ENCODE results near the gene FAM193A. TPM values are rescaled to one million over a fixed set of nuclear protein-coding genes. Genes with fewer than 3 reads are reported as not detected.

FAM193A gene
- polyA plus RNA-seq, 1 donor (not counting 4 experiments of a cell fraction or from before 2014, with no cell fraction given) = 3.6 TPM

DNA sequence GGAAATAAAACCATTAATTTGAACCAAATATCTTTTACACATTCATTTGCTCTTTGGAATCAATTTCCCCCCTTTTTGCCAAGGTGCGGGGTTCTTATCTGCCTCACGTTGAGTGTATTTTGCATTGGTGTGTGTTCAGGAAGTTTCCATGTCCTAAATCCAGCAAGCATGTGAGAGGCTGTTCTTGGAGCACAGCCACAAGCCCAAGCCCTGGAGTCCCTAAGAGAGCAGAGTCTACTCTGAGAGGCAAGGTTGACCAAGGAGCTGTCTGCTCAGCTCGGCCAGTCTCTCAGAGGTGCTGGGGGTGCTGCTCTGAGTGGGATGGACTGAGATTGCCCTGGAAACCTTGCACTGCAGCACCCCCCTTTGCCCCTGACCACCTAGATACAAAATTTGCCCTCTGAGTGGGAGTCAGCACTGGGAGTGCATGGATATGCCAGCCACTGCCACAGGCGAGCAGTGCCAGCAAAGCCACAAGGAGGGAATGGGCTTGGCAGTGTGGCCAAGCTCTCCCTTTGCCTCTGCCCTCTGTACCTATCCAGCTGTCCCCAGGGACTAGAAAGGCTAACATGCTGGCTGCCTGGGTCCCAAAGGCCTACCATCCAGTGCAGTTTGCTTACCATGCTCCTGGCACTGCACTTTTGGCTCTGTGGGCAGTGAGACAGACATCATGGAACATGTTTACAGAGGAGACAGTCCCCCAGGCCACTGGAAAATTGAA is 20.5 kb upstream of the FAM193A start:
- Histone ChIP-seq H3K79me2 (ENCODE audit: control insufficient read depth, insufficient read depth, low read length) (no peaks in the 10 kb centered on the region), H3K9me1 (ENCODE audit: control insufficient read depth, extremely low read depth, insufficient read depth, low read length) (no peaks in the 10 kb centered on the region), H3K36me3 (ENCODE audit: control insufficient read depth in 2 of 2, extremely low read depth in 1 of 2, insufficient read depth in 2 of 2, low read length in 2 of 2) (peaks cover 22 to 23% of the 10 kb centered on the region in 2 experiments), H3K27me3 (ENCODE audit: control insufficient read depth, extremely low read depth, insufficient read depth, low read length) (no peaks in the 10 kb centered on the region), H3K9me3 (ENCODE audit: control insufficient read depth, low read depth, low read length) (no peaks in the 10 kb centered on the region), H3K9ac (ENCODE audit: control insufficient read depth, extremely low read depth, insufficient read depth, low read length) (no peak overlapping the region), H2AFZ (ENCODE audit: control insufficient read depth, low read length) (no peak overlapping the region), H3K4me1 (ENCODE audit: control insufficient read depth, extremely low read depth, insufficient read depth, low read length) (no peaks in the 10 kb centered on the region), H4K20me1 (ENCODE audit: control insufficient read depth, extremely low read depth, insufficient read depth, low read length) (peaks cover 3% of the 10 kb centered on the region), H3K27ac (ENCODE audit: control insufficient read depth, insufficient read depth, low read length) (no peak overlapping the region), H3K4me2 (ENCODE audit: control insufficient read depth, extremely low read depth, insufficient read depth, low read depth, low read length) (no peak overlapping the region), H3K4me3 (ENCODE audit: control insufficient read depth in 2 of 3, extremely low read depth in 1 of 3, insufficient read depth in 2 of 3, low read depth in 1 of 3, low read length in 3 of 3) (no peak overlapping the region)
- FAIRE-seq = no peak
- dilution Hi-C loops (cut with MboI; ENCODE audit: extremely low pct_ligation_motif_present, low sequenced_read_pairs) = no loop called here
- no peak for DNase-seq (ENCODE audit: low read depth, low spot score)
- TF ChIP-seq, protein P1, sequence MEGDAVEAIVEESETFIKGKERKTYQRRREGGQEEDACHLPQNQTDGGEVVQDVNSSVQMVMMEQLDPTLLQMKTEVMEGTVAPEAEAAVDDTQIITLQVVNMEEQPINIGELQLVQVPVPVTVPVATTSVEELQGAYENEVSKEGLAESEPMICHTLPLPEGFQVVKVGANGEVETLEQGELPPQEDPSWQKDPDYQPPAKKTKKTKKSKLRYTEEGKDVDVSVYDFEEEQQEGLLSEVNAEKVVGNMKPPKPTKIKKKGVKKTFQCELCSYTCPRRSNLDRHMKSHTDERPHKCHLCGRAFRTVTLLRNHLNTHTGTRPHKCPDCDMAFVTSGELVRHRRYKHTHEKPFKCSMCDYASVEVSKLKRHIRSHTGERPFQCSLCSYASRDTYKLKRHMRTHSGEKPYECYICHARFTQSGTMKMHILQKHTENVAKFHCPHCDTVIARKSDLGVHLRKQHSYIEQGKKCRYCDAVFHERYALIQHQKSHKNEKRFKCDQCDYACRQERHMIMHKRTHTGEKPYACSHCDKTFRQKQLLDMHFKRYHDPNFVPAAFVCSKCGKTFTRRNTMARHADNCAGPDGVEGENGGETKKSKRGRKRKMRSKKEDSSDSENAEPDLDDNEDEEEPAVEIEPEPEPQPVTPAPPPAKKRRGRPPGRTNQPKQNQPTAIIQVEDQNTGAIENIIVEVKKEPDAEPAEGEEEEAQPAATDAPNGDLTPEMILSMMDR (optimal IDR thresholded peaks at IDR 0.05 in 1 of 3, IDR thresholded peaks at IDR 0.05 in 1 of 3, conservative IDR thresholded peaks at IDR 0.05 in 1 of 3; ENCODE audit: extremely low read depth in 1 of 3, insufficient read depth in 2 of 3, low read length in 3 of 3) = no peak
- no peak for TF ChIP-seq EZH2 (IDR thresholded peaks at IDR 0.05; ENCODE audit: low read length)

DNA sequence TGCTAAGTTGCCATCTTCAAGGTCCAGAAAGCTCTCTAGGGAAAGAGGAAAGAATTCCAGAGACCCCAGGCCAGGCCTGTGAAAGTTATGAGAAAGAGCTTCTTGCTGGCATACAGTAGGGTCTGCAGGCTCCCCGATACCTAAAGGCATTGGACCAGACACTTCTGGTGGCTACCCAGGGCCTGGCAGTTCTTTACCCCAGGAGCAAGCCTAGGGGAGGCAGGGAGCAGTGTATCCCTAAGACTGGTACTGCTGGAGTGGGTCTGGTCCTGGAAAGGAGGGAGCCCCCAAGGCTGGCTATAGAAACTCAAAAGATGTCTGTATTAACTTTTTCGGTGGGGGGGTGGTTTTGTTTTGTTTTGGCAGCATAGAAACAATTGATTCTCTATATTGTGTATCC is 19.8 kb upstream of the FAM193A start:
- FAIRE-seq = no peak
- TF ChIP-seq, protein P1 (optimal IDR thresholded peaks at IDR 0.05 in 1 of 3, IDR thresholded peaks at IDR 0.05 in 1 of 3, conservative IDR thresholded peaks at IDR 0.05 in 1 of 3; ENCODE audit: extremely low read depth in 1 of 3, insufficient read depth in 2 of 3, low read length in 3 of 3) = no peak
- TF ChIP-seq EZH2 (IDR thresholded peaks at IDR 0.05; ENCODE audit: low read length) = no peak
- DNase-seq (ENCODE audit: low read depth, low spot score) = no peak
- Histone ChIP-seq H3K27me3 (ENCODE audit: control insufficient read depth, extremely low read depth, insufficient read depth, low read length) (no peaks in the 10 kb centered on the region), H3K9ac (ENCODE audit: control insufficient read depth, extremely low read depth, insufficient read depth, low read length) (no peak overlapping the region), H3K4me2 (ENCODE audit: control insufficient read depth, extremely low read depth, insufficient read depth, low read depth, low read length) (no peak overlapping the region), H3K4me3 (ENCODE audit: control insufficient read depth in 2 of 3, extremely low read depth in 1 of 3, insufficient read depth in 2 of 3, low read depth in 1 of 3, low read length in 3 of 3) (no peak overlapping the region), H3K4me1 (ENCODE audit: control insufficient read depth, extremely low read depth, insufficient read depth, low read length) (no peaks in the 10 kb centered on the region), H3K79me2 (ENCODE audit: control insufficient read depth, insufficient read depth, low read length) (no peaks in the 10 kb centered on the region), H3K9me3 (ENCODE audit: control insufficient read depth, low read depth, low read length) (no peaks in the 10 kb centered on the region), H4K20me1 (ENCODE audit: control insufficient read depth, extremely low read depth, insufficient read depth, low read length) (peaks cover 3% of the 10 kb centered on the region), H3K9me1 (ENCODE audit: control insufficient read depth, extremely low read depth, insufficient read depth, low read length) (no peaks in the 10 kb centered on the region), H2AFZ (ENCODE audit: control insufficient read depth, low read length) (no peak overlapping the region), H3K36me3 (ENCODE audit: control insufficient read depth in 2 of 2, extremely low read depth in 1 of 2, insufficient read depth in 2 of 2, low read length in 2 of 2) (peaks cover 21 to 22% of the 10 kb centered on the region in 2 experiments), H3K27ac (ENCODE audit: control insufficient read depth, insufficient read depth, low read length) (no peak overlapping the region)
- dilution Hi-C loops (cut with MboI; ENCODE audit: extremely low pct_ligation_motif_present, low sequenced_read_pairs) = no loop called here
